Measurements from ENCODE around the gene G3BP2.
A peak's percentile ranks its signal among the peaks of the same experiment; 100 is the strongest.

The G3BP2 gene

DNA sequence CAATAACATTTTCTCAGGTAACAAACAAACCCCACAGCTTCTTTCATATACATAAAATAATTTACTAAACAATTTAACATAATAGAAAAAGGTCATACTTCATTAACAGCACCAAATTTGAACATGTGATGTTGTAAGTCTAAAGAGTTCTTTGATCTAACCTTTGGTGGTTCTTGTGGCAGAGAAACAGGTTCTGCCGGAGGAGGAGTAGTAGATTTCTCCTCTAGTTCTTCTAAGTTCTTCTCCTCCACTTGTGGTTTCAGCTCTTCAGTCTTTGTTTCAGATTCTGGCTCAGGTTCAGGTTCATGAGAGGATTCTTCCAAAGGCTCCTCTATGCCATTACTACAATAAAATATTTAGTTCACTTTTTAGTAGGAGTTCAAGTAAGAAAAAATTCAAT lies 18.3 kb downstream of the G3BP2 start:
- Histone ChIP-seq H3K36me3 (peaks cover 91% of the 10 kb centered on the region), H3K4me2 (no peak overlapping the region), H3K27me3 (no peaks in the 10 kb centered on the region), H3K4me3 (no peak overlapping the region), H3K9me3 (no peaks in the 10 kb centered on the region), H3K4me1 (no peaks in the 10 kb centered on the region; the same call in 1 of the 2 replicates), H3K27ac (no peak overlapping the region), H3K9ac (no peak overlapping the region), H4K20me1 (peaks cover 99% of the 10 kb centered on the region)
- TF ChIP-seq Cebpa-rat (IDR thresholded peaks at IDR 0.05): no peak

DNA sequence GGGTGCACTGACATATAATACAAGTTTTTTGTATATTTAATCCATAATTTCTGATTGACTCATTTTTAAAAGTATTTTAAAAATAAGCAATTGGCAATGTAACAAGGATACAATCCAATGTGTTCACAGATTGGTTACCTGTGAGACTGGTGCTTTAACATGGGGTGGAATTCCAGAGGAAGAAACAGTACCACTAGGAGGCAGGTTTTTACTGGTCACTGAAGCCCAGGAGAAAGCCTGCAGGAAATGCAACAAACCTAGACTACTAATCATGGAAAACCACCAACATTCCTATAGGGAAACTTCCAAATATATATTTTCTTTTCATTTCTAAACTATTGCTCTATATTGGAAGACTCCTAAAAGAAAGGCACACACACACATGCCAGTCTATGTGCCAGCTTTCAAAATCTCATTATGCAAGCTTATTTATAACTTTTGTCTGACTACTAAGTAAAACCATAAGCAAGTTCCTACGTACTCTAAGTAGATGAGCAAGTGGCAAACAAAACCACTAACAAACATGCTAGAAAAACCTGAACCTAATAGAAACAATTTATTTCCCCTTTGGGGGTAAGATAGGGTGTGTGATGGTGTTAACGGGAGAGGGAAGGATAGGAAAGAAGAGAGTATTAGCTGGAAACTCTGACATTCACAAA lies 19.2 kb downstream of the G3BP2 start:
- no peak for TF ChIP-seq Cebpa-rat (IDR thresholded peaks at IDR 0.05)
- Histone ChIP-seq H3K36me3 (peaks cover 91% of the 10 kb centered on the region), H3K4me1 (no peaks in the 10 kb centered on the region; the same call in 1 of the 2 replicates), H3K4me3 (no peak overlapping the region), H3K27ac (no peak overlapping the region), H4K20me1 (peaks cover 99% of the 10 kb centered on the region), H3K27me3 (no peaks in the 10 kb centered on the region), H3K9me3 (no peaks in the 10 kb centered on the region), H3K9ac (no peak overlapping the region), H3K4me2 (no peak overlapping the region)

DNA sequence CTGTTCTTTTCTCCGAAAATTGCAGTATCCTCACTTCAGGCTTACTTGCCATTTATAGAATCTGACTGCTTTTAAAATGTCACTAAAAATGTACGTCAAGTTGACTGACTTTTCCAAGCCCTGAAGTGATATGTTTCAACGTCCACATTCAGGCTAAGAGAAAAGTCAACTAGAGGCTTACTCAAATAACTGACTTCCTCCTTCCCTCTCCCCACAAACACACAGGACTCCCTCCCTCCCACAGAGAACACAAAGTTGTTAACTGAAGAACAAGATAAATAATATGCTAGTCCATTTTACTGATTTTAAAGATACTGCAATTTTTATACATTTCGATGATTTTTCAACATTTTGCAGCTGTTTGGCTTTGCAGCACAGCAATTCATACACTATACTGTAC lies 29.1 kb downstream of the G3BP2 start:
- H3K9ac ChIP-seq: no peak overlapping the region
- H3K9me3 ChIP-seq: no peaks in the 10 kb centered on the region
- H4K20me1 ChIP-seq: peaks cover 44% of the 10 kb centered on the region
- H3K36me3 ChIP-seq: peaks cover 83% of the 10 kb centered on the region
- H3K4me2 ChIP-seq: no peak overlapping the region
- no peak for TF ChIP-seq Cebpa-rat (IDR thresholded peaks at IDR 0.05)
- H3K27ac ChIP-seq: no peak overlapping the region
- H3K4me3 ChIP-seq: no peak overlapping the region
- H3K27me3 ChIP-seq: no peaks in the 10 kb centered on the region
- no peaks in the 10 kb centered on the region for H3K4me1 ChIP-seq

DNA sequence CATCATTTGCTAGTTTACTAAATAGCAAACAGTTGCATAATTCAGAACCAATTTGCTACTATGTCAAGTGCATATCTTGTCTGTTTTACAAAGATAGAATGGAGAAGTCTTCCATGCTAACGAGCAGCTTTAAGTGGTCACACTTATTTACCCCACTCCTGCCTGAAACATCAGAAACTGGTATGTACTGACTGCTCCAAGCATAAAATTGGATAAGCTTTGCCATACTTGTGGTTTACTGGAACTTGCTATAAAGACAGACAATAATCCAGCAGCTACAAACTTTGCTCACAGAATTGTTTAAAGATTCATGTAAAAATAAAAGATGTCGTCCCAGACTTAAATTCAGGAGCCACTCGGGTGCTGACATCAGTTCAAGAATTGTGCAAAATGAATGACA lies 29.6 kb downstream of the G3BP2 start:
- no peak for TF ChIP-seq Cebpa-rat (IDR thresholded peaks at IDR 0.05)
- Histone ChIP-seq H3K9ac (no peak overlapping the region), H4K20me1 (peaks cover 39% of the 10 kb centered on the region), H3K27ac (no peak overlapping the region), H3K27me3 (no peaks in the 10 kb centered on the region), H3K4me1 (no peaks in the 10 kb centered on the region), H3K4me3 (no peak overlapping the region), H3K36me3 (peaks cover 79% of the 10 kb centered on the region), H3K9me3 (no peaks in the 10 kb centered on the region), H3K4me2 (no peak overlapping the region)

DNA sequence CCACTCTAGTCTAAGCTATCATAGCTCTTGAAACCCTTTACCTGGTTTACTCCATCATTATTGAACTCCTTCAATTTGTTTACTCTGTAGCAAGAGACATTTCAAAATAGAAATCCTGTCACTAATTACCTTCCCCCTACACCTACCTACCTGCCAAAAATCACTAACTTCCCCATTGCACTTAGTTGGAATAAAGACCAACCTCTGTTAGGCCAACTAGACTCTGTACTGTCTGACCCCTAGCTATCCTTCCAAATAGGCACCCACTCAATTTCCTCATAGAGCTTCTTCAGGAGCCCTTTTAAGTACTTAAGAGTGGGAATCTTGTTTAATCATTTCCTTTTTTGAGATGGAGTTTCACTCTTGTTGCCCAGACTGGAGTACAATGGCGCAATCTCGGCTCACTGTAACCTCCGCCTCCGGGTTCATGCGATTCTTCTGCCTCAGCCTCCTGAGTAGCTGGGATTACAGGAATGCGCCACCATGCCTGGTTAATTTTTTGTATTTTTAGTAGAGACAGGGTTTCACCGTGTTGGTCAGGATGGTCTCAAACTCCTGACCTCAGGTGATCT lies 34.0 kb downstream of the G3BP2 start:
- H3K9ac ChIP-seq: no peak overlapping the region
- TF ChIP-seq Cebpa-rat (IDR thresholded peaks at IDR 0.05): no peak
- no peak overlapping the region for H3K4me3 ChIP-seq
- H3K27me3 ChIP-seq: no peaks in the 10 kb centered on the region
- no peak overlapping the region for H3K27ac ChIP-seq
- H3K36me3 ChIP-seq: peaks cover 34% of the 10 kb centered on the region
- H4K20me1 ChIP-seq: peaks cover 5% of the 10 kb centered on the region
- no peaks in the 10 kb centered on the region for H3K9me3 ChIP-seq
- peaks cover 10% of the 10 kb centered on the region for H3K4me1 ChIP-seq
- no peak overlapping the region for H3K4me2 ChIP-seq

DNA sequence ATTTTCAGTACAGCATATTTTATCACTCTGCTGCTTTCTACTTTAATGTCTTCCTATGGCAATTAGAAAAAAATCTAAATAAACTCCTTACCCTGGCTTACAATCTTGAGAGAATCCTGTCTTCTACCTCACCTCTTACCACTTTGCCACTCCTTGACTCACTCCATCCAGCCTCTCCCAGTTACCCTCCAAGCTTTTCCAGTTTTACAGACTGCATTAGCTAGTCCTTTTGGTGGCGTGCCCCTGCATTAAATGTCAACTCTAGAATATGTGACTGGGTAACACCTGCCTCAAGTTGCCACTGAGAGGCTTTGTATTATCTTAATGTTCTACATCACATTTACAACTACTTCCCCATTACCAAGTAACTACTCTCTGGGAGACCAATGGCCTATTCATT lies 35.4 kb downstream of the G3BP2 start:
- no peaks in the 10 kb centered on the region for H3K9me3 ChIP-seq
- H3K4me2 ChIP-seq: 0 out of 2 replicates have a peak overlapping the region, but pooled peaks have one; percentile 27
- H3K36me3 ChIP-seq: peaks cover 23% of the 10 kb centered on the region
- no peaks in the 10 kb centered on the region for H4K20me1 ChIP-seq
- H3K4me1 ChIP-seq: peaks cover 10% of the 10 kb centered on the region
- no peak overlapping the region for H3K27ac ChIP-seq
- no peak overlapping the region for H3K4me3 ChIP-seq
- H3K9ac ChIP-seq: no peak overlapping the region
- no peaks in the 10 kb centered on the region for H3K27me3 ChIP-seq
- TF ChIP-seq Cebpa-rat (IDR thresholded peaks at IDR 0.05): no peak

DNA sequence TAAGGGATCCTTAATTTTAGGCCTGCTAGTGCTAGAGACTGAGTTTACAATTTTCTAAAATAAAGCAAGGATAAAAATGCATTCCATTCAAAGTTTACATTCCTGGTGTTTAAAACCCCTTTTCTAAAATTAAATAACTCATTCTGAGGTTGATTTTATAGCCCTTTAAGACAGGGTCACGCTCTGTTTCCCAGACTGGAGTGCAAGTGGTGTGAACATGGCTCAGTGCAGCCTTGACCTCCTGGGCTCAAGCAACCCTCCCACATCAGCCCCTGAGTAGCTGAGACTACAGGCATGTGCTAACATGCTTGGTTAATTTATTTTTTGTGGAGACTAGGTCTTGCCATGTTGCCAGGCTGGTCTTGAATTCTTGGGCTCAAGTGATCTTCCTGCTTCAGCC lies 36.0 kb downstream of the G3BP2 start:
- peak overlapping the region; percentile 27; the same call in 1 of the 2 replicates for H3K4me2 ChIP-seq
- H3K9me3 ChIP-seq: no peaks in the 10 kb centered on the region
- no peak overlapping the region for H3K27ac ChIP-seq
- H3K4me3 ChIP-seq: no peak overlapping the region
- peaks cover 10% of the 10 kb centered on the region for H3K4me1 ChIP-seq
- H3K9ac ChIP-seq: no peak overlapping the region
- TF ChIP-seq Cebpa-rat (IDR thresholded peaks at IDR 0.05): no peak
- no peaks in the 10 kb centered on the region for H3K27me3 ChIP-seq
- peaks cover 18% of the 10 kb centered on the region for H3K36me3 ChIP-seq
- no peaks in the 10 kb centered on the region for H4K20me1 ChIP-seq

DNA sequence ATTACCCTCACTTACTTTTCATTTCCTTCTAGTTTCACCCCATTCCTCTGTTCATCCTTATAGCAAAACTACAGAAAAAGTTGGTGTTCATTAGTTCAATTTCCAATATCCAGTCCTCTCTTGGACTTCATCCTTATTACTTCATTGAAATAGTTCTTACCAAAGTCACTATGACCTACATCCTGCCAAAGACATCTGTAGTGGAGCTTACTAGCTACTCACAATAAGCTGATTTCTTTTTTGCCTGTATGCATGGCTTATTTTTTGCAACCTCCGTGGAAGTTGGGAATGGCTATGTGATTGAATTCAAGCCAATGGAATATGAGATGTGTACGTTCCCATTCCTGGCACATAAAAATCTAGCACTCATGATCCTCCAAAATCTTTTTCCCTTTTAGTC lies 38.3 kb downstream of the G3BP2 start:
- peaks cover 20% of the 10 kb centered on the region for H3K4me1 ChIP-seq
- peaks cover 13% of the 10 kb centered on the region for H3K9me3 ChIP-seq
- H3K4me3 ChIP-seq: no peak overlapping the region
- peaks cover 12% of the 10 kb centered on the region; the same call in 1 of the 2 replicates for H3K27me3 ChIP-seq
- no peak overlapping the region for H3K9ac ChIP-seq
- no peak overlapping the region for H3K27ac ChIP-seq
- H3K36me3 ChIP-seq: peaks cover 3% of the 10 kb centered on the region; the same call in 1 of the 2 replicates
- H4K20me1 ChIP-seq: no peaks in the 10 kb centered on the region
- no peak overlapping the region for H3K4me2 ChIP-seq
- no peak for TF ChIP-seq Cebpa-rat (IDR thresholded peaks at IDR 0.05)

DNA sequence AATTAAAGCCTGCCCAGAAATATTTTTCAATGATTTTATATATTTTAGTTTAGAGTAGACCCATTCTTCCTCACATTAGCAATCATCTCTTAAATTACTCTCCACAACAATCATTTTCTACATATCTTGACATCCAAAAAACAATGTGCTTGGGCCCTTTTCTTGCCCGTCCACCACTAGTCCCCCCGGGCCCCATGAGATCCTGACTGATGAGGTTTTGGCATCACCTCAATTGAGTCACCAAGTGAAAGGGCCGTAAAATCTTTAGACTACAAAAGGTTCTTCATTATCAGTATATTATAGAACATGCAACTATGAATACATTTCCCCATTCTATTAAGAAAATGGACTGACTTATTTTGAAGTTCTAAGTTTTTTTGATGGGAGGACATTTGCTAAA lies 38.9 kb downstream of the G3BP2 start:
- no peak overlapping the region for H3K27ac ChIP-seq
- peaks cover 20% of the 10 kb centered on the region for H3K4me1 ChIP-seq
- H3K9ac ChIP-seq: no peak overlapping the region
- peaks cover 14% of the 10 kb centered on the region for H3K9me3 ChIP-seq
- TF ChIP-seq Cebpa-rat (IDR thresholded peaks at IDR 0.05): no peak
- peaks cover 13% of the 10 kb centered on the region; the same call in 1 of the 2 replicates for H3K27me3 ChIP-seq
- no peaks in the 10 kb centered on the region for H3K36me3 ChIP-seq
- H4K20me1 ChIP-seq: no peaks in the 10 kb centered on the region
- no peak overlapping the region for H3K4me2 ChIP-seq
- no peak overlapping the region for H3K4me3 ChIP-seq

DNA sequence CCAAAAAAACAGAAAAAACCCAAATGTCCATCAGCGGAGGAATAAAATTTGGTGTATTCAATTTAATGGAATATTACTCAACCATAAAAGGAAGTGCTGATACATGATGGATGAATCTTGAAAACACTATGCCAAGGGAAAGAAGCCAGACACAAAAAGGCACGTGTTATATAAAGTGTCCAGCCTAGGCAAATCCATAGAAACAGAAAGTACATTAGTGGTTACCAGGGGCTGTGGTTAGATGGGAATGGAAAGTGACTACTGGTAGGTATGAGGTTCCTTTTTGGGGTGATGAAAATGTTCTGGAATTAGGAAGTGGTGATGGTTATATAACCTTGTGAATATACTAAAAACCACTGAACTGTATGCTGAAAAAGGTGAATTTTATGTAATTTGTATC lies 39.4 kb downstream of the G3BP2 start:
- H3K9ac ChIP-seq: no peak overlapping the region
- H3K4me2 ChIP-seq: no peak overlapping the region
- no peaks in the 10 kb centered on the region for H4K20me1 ChIP-seq
- H3K27me3 ChIP-seq: peaks cover 13% of the 10 kb centered on the region; the same call in 1 of the 2 replicates
- H3K36me3 ChIP-seq: no peaks in the 10 kb centered on the region
- peaks cover 20% of the 10 kb centered on the region for H3K4me1 ChIP-seq
- no peak overlapping the region for H3K27ac ChIP-seq
- TF ChIP-seq Cebpa-rat (IDR thresholded peaks at IDR 0.05): no peak
- peaks cover 14% of the 10 kb centered on the region for H3K9me3 ChIP-seq
- H3K4me3 ChIP-seq: no peak overlapping the region

All from BLaER1 (cell line).